CD4-positive, alpha-beta T cell (primary cell): ENCODE measurements around the gene IL11. TPM values are rescaled to one million over a fixed set of nuclear protein-coding genes. Genes with fewer than 3 reads are reported as not detected.

Source experiments
- ATAC-seq: fragments of 200-7000 bp; cut with Tn5 transposase; one replicate; pipeline ENCODE4 v1.10.0; 2022; ENCODE audit warnings: mild to moderate bottlenecking; ENCODE audit not compliant: poor library complexity
- CTCF ChIA-PET: fragments of 350-600 bp; sonication (Branson Sonifier 250); formaldehyde crosslinking; loops from one replicate; lab custom pipeline; 2021; ENCODE audit warnings: antibody characterized with exemption, inconsistent platforms; lab: Charles Lee
- POLR2A ChIA-PET: fragments of 350-600 bp; sonication (Branson Sonifier 250); formaldehyde crosslinking; loops from one replicate; lab custom pipeline; 2021; ENCODE audit warnings: antibody characterized with exemption, inconsistent platforms; lab: Charles Lee
- DNase-seq, 14 experiments: peaks; one replicate each; pipeline ENCODE4 v3.0.0-alpha.2; 2013 to 2020; ENCODE audit warnings: mixed read lengths in 2 of 14
- H3K27ac ChIP-seq, 2 donors: one replicate each; pipeline versions ENCODE4 v1.5.1 to v1.7.0; 2013; ENCODE audit warnings: low read length in 2 of 2, low read depth in 1 of 2, mild to moderate bottlenecking in 1 of 2
- H3K27me3 ChIP-seq, 2 experiments: 1 replicate in 1 of 2; 2 replicates in 1 of 2; pipeline versions ENCODE4 v1.6.1 to v1.7.0; 2013; ENCODE audit warnings: low read length in 2 of 2, control low read depth in 1 of 2, mild to moderate bottlenecking in 1 of 2, moderate library complexity in 1 of 2; ENCODE audit not compliant: insufficient read depth in 2 of 2, control insufficient read depth in 1 of 2
- H3K36me3 ChIP-seq: one replicate; pipeline ENCODE4 v1.6.1; 2013; ENCODE audit warnings: low read length, control low read depth; ENCODE audit not compliant: insufficient read depth
- H3K4me1 ChIP-seq: one replicate; pipeline ENCODE4 v1.6.1; 2013; ENCODE audit warnings: low read length, control low read depth; ENCODE audit not compliant: insufficient read depth
- H3K4me3 ChIP-seq: one replicate; pipeline ENCODE4 v1.5.1; 2013; ENCODE audit warnings: mild to moderate bottlenecking, low read length, moderate library complexity
- H3K9me3 ChIP-seq, 2 experiments: 1 replicate in 1 of 2; 2 replicates in 1 of 2; pipeline versions ENCODE4 v1.6.1 to v1.7.0; 2013; ENCODE audit warnings: low read length in 2 of 2, mild to moderate bottlenecking in 2 of 2, control low read depth in 1 of 2, moderate library complexity in 1 of 2; ENCODE audit not compliant: control insufficient read depth in 1 of 2, insufficient read depth in 1 of 2
- H3K27ac Mint-ChIP-seq: one replicate; pipeline ENCODE4 v1.8.0; 2020; ENCODE audit warnings: mixed read lengths
- H3K27me3 Mint-ChIP-seq: one replicate; pipeline ENCODE4 v1.8.0; 2021; ENCODE audit warnings: mixed read lengths
- H3K36me3 Mint-ChIP-seq: one replicate; pipeline ENCODE4 v1.8.0; 2021; ENCODE audit warnings: low read depth, mixed read lengths
- H3K4me1 Mint-ChIP-seq: one replicate; pipeline ENCODE4 v1.8.0; 2021; ENCODE audit warnings: low read depth, mixed read lengths
- H3K4me3 Mint-ChIP-seq: one replicate; pipeline ENCODE4 v1.8.0; 2020; ENCODE audit warnings: mild to moderate bottlenecking, mixed read lengths
- H3K9me3 Mint-ChIP-seq: one replicate; pipeline ENCODE4 v1.8.0; 2020; ENCODE audit warnings: mixed read lengths
- intact Hi-C, 2 experiments: fragments of 100-400 bp; cut with DNase I in 1 of 2; cut with micrococcal nuclease in 1 of 2; formaldehyde crosslinking; loops; one replicate each; pipeline versions ENCODE4 v1.15.1 to v1.9.0; 2023 to 2025; cut with DNase I, micrococcal nuclease
- total RNA-seq, 174 experiments: library from RNA in 2 of 174; stranded (reverse) in 2 of 174; gene quantifications; one replicate each; pipeline ENCODE4 v1.2.3 and lab custom pipeline; 2021 to 2026
- TF ChIP-seq, protein P1 (sequence below): fragments of 200-600 bp; IDR thresholded peaks from one replicate; pipeline ENCODE4 v1.8.0; 2022; ENCODE audit warnings: antibody characterized with exemption, mild to moderate bottlenecking

Gene IL11
- total RNA-seq, 2 experiments from 2014 or later: 0.22 to 0.92 TPM

DNA sequence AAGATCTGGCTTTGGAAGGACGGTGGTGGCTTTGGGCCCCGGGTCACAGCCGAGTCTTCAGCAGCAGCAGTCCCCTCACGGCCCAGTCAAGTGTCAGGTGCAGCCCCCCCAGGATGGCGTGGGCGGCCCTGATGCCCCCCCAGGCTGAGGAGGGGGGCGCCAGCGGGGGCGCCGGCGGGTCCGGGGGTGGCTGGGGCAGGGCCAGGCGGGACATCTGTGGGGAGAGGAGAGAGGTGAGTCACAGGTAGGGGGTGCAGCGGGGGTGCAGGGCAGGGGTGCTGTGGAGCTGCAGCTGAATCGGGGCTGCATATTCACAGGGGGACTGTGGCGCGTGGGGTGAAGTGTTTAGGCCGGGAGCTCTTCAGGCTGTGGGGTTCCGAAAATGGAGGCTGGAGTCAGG, 4.3 kb downstream of the IL11 start:
- Histone ChIP-seq H3K36me3 (no peaks in the 10 kb centered on the region), H3K27ac (no peak overlapping the region), H3K27me3 (peaks cover 23 to 25% of the 10 kb centered on the region in 2 experiments), H3K4me3 (no peak overlapping the region), H3K9me3 (peaks cover 0 to 16% of the 10 kb centered on the region in 2 experiments), H3K4me1 (peaks cover 18% of the 10 kb centered on the region)
- intact Hi-C loops: no loop called here
- Mint-ChIP-seq H3K27ac (no peak overlapping the region), H3K4me1 (peaks cover 5% of the 10 kb centered on the region), H3K9me3 (no peaks in the 10 kb centered on the region), H3K4me3 (no peak overlapping the region), H3K27me3 (peaks cover 22% of the 10 kb centered on the region), H3K36me3 (no peaks in the 10 kb centered on the region)
- DNase-seq (no peak), ATAC-seq (no peak)
- TF ChIP-seq, protein P1, sequence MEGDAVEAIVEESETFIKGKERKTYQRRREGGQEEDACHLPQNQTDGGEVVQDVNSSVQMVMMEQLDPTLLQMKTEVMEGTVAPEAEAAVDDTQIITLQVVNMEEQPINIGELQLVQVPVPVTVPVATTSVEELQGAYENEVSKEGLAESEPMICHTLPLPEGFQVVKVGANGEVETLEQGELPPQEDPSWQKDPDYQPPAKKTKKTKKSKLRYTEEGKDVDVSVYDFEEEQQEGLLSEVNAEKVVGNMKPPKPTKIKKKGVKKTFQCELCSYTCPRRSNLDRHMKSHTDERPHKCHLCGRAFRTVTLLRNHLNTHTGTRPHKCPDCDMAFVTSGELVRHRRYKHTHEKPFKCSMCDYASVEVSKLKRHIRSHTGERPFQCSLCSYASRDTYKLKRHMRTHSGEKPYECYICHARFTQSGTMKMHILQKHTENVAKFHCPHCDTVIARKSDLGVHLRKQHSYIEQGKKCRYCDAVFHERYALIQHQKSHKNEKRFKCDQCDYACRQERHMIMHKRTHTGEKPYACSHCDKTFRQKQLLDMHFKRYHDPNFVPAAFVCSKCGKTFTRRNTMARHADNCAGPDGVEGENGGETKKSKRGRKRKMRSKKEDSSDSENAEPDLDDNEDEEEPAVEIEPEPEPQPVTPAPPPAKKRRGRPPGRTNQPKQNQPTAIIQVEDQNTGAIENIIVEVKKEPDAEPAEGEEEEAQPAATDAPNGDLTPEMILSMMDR: no peak
- ChIA-PET CTCF (interaction anchor here (1.3 kb wide), 1 partner anchor 18 kb away, joined by 3 read pairs; no protein-coding TSS in a partner anchor), POLR2A (no interaction called here)

DNA sequence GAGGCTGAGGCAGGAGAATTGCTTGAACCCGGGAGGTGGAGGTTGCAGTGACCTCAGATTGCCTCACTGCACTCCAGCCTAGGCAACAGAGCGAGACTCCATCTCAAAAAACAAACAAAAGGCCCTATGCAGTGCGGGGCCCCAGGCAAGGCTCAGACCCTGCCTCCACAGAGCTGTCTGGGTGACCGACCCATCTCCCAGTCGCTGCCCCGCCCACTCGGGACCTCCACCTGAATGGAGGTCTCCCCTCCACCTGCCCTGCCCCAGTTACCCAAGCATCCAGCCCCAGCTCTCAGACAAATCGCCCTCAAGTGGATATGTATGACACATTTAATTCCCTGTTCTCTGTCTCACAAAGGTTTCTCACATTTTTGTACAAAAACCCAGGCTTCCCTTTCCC, 5.0 kb downstream of the IL11 start:
- DNase-seq: no peak
- peaks cover 15% of the 10 kb centered on the region for H3K4me1 ChIP-seq
- H3K27me3 Mint-ChIP-seq: peaks cover 16% of the 10 kb centered on the region
- ChIA-PET POLR2A (no interaction called here), CTCF (no interaction called here)
- no peak overlapping the region for H3K4me3 Mint-ChIP-seq
- H3K9me3 ChIP-seq: peaks cover 0 to 16% of the 10 kb centered on the region in 2 experiments
- H3K27ac ChIP-seq: no peak overlapping the region
- no peak overlapping the region for H3K27ac Mint-ChIP-seq
- H3K27me3 ChIP-seq: peaks cover 17 to 19% of the 10 kb centered on the region in 2 experiments
- intact Hi-C loops: no loop called here
- H3K36me3 Mint-ChIP-seq: no peaks in the 10 kb centered on the region
- TF ChIP-seq, protein P1: no peak
- ATAC-seq: no peak
- no peaks in the 10 kb centered on the region for H3K9me3 Mint-ChIP-seq
- no peak overlapping the region for H3K4me3 ChIP-seq
- no peaks in the 10 kb centered on the region for H3K36me3 ChIP-seq
- no peaks in the 10 kb centered on the region for H3K4me1 Mint-ChIP-seq

DNA sequence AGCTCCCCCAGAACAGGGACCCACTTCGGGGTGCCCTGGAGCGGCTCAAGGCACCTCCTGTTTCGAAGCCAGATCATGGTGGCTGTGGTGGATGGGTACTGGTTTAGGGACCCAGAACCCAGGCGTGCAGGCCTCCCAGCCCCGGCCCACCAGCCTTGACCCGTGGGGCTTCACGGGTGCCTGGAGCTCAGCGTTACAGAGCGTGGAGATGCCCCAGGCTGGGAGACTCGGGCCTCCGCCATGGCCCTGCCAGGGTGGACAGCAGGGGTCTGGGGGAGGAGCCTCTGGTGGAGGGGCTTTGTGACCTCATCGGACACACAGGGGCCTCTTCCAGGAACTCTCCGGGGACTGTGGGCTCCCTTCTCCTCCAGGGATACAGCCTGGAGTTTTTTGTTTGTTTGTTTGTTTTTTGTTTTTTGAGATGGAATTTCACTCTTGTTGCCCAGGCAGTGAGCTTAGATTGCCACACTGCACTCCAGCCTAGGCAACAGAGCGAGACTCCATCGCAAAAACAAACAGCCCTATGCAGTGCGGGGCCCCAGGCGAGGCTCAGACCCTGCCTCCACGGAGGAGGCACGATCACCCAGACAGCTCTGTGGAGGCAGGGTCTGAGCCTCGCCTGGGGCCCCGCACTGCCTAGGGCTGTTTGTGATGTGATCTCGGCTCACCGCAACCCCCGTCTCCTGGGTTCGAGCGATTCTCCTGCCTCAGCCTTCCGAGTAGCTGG, 7.1 kb downstream of the IL11 start, which contains the start of gene GARIN5B:
TSS of gene GARIN5B (minus strand) at position 271 of the 727 bp plus-strand sequence. CDS start at position 77, 194 bp downstream.
- ChIA-PET CTCF (no interaction called here), POLR2A (no interaction called here)

More for the DNA sequence above, 7.1 kb downstream of the IL11 start, which contains the start of gene GARIN5B:
- Mint-ChIP-seq H3K9me3 (no peaks in the 10 kb centered on the region), H3K36me3 (no peaks in the 10 kb centered on the region), H3K4me3 (no peak within 1 kb of the TSS), H3K27me3 (peaks cover 10% of the 10 kb centered on the region), H3K4me1 (no peaks in the 10 kb centered on the region), H3K27ac (no peak within 1 kb of the TSS)
- DNase-seq (no peak), ATAC-seq (no peak)
- H3K36me3 ChIP-seq: no peaks in the 10 kb centered on the region
- H3K4me1 ChIP-seq: no peaks in the 10 kb centered on the region
- peaks cover 0 to under 1% of the 10 kb centered on the region in 2 experiments for H3K9me3 ChIP-seq
- TF ChIP-seq, protein P1: no peak
- no peak within 1 kb of the TSS for H3K27ac ChIP-seq
- H3K4me3 ChIP-seq: no peak within 1 kb of the TSS
- intact Hi-C loops: no loop called here
- H3K27me3 ChIP-seq: peaks cover 1 to 4% of the 10 kb centered on the region in 2 experiments
